Activated naive CD4-positive, alpha-beta T cell (primary cell): ENCODE data around the gene TMEM185A.
"Not testable (repeated sequence)": the region's sequence is repeated elsewhere in the genome, so short reads cannot be mapped to it uniquely, and the experiment has no call there.

ENCODE experiments used
- DNase-seq, 4 experiments: peaks; one replicate each; lab custom pipeline; 2025; lab: John Stamatoyannopoulos, UW

TMEM185A gene

DNA sequence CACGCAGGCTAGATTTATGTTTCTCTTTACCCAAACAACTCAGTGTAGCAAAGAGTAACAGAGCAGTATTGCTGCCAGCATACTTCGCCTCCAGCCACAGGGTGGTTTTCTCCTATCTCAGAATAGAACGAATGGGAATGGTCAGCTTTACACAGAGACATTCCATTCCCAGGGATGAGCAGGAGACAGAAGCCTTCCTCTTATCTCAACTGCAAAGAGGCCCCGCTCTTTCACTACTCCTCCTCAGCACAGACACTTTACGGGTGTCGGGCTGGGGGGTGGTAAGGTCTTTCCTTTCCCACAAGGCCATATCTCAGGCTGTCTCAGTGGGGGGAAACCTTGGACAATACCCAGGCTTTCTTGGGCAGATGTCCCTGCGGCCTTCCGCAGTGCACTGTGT is 4.8 kb downstream of the TMEM185A start:
- not testable (repeated sequence) for DNase-seq

- DNase-seq, result not testable (repeated sequence)
These were observed 11.9 kb downstream of the TMEM185A start for GRCh38 chrX:149619662-149620061.

DNA sequence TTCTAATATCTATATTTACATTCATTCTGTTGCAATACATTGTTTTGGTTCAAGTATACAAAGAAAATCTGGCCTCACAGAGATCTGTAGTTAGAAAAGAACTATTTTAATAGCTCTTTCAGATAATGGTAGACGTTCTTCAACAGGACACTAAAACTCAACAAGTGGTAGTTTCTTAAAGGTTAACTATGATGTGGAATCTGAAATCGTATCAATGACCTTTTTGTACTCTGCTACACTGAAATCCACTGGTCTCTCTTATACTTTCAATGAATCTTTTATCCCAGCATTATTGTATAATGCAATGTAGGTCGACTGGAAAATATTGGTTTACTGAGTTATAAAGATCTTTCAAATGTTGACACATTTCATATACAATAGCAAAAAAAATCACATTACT is 12.7 kb downstream of the TMEM185A start:
- DNase-seq, result no peak

- no peak for DNase-seq
These were observed 19.9 kb downstream of the TMEM185A start for GRCh38 chrX:149611623-149612175.

DNA sequence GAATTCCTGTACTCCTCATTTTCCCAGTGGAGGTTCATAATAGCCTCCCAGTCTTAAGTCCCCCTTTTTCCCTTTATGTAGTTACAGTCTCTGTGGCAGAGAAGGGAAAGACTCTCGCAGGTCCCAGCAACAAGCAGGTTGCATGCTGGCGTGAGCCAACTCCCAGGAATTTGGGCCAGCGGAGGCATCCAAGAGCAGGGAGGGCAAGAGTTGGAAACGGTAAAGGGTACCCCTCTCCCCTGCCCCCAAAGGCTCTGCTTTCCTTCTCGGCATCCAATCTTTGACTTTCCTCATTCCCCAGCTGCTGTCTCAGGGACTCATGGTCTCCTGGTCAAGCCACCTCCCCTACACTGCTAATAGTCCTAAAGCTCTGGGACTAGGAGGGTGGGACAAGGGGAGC is 21.1 kb downstream of the TMEM185A start:
- no peak for DNase-seq

DNA sequence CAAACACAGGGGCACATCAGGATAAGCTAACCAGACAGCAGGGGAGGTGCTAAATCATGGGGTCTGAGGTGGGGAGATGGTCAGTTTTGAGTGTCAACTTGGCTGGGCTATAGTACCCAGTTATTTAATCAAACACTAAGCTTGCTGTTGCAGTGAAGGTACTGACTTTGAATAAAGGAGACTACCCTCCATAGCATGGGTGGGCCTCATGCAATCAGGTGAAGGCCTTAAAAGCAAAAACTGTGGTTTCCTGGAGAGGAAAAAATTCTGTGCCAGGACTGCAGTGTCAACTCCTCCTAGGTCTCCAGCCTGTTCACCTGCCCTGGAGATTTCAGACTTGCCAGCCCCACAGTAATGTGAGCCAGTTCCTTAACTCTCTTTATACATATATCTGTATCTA is 23.9 kb downstream of the TMEM185A start:
- DNase-seq, result no peak

DNA sequence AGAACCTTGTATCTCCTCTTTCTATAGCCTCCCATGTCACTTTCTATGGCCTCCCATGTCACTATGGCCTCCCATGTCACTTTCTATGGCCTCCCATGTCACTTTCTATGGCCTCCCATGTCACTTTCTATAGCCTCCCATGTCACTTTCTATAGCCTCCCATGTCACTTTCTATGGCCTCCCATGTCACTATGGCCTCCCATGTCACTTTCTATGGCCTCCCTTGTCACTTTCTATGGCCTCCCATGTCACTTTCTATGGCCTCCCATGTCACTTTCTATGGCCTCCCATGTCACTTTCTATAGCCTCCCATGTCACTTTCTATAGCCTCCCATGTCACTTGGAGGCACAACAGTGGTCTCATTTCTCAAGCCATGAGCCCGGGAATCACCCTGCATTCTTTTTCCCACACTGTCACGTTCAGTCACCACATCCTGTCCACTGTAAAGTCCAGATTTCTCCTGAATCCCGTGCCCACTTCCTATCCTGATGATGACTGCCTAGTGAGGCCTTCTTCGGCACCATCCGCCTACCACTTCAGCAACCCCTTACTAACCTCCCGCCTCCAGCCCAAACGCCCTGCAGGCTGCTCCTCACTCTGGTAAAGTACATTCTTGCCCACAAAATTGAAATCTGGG is 26.2 kb downstream of the TMEM185A start:
- not testable (repeated sequence) for DNase-seq

GRCh38 chrX:149598603-149599002 is 33.0 kb downstream of the TMEM185A start:
- DNase-seq, result not testable (repeated sequence)

DNA sequence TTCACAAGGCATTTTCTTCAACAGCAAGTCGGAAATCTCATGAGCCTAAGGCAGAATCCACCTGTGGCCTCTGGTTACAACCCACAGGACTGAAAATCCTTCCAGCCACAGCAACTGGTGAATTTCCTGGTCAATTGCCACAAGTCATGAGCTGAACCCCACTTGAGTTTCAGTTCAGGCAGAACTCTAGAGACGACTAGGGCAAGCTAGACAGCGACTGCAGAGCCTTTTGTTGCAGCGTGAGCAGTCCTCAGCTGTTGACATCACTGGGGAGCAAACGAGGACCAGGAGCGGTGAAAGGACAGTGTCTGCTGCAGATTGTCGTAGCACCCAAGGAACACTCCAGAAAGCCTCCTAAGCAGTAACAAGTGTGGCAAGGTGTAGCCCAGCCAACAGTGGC is 35.6 kb downstream of the TMEM185A start:
- not testable (repeated sequence) for DNase-seq

DNA sequence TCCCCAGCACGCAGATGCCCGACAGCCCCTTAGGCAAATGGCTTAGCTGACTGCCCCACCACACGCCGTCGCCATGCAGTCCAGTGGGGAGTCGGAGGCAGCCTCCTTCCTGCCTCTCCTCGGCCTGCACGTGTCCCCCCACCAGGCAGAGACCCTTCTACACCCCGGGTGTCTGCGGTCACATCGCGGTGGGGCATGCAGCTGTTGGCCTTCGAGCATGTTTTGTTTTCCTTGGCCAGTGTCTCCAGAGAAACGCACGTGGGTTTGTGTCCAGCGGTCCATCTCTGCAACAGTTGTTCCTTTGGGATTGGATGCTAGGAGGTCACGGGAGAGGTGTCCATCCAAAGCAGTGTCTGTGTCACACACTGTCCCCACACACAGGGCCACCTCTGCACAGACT is 36.4 kb downstream of the TMEM185A start, which contains the start of gene HSFX2:
HSFX2 (minus strand) TSS at position 101 of the 400 bp plus-strand sequence. CDS start 614 bp downstream, outside the sequence.
- DNase-seq, result not testable (repeated sequence)

- not testable (repeated sequence) for DNase-seq
These were observed 40.6 kb downstream of the TMEM185A start for GRCh38 chrX:149590993-149591392.

DNA sequence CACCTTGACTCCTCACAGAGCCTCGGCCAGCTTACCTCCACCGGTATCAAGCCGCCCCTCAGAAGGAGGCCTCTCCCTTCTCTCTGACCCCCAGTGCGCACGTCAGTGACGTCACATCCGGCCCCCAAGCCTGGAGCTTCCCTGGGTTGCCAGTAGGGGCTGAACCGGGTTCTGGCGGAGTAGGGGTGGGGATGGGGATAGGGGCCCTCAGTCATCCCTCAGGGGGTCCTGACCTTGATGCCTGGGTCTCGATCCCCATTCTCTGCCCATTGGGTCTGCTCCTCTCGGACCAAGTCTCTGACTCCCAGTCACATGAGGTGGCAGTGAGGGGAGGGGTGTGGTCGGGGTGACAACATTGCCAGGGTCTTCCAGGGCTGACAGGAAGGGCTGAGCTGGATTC is 44.2 kb downstream of the TMEM185A start, which contains the start of gene MAGEA9B:
MAGEA9B (minus strand) TSS at position 101 of the 400 bp plus-strand sequence. CDS start 4,280 bp downstream, outside the sequence.
- not testable (repeated sequence) for DNase-seq

DNA sequence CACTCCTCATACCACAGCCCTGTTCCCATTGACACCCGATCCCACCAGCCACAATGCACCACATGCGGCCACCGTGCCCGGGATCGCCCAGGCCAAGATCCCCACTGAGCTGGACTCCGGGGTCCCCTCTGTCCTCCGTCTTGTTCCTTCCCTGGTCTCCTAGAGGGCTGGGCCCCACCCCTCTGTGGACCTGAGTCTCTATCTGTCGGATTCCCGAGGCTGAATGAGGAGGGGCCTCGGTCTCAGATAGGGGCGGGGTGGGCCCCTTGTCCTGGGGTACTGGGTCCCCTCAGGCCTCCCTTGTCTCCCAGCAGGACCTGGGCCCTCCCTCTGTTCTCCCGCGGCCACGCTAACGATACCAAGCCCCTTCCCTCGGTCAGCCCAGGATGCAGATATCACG is 46.0 kb downstream of the TMEM185A start:
- not testable (repeated sequence) for DNase-seq

DNA sequence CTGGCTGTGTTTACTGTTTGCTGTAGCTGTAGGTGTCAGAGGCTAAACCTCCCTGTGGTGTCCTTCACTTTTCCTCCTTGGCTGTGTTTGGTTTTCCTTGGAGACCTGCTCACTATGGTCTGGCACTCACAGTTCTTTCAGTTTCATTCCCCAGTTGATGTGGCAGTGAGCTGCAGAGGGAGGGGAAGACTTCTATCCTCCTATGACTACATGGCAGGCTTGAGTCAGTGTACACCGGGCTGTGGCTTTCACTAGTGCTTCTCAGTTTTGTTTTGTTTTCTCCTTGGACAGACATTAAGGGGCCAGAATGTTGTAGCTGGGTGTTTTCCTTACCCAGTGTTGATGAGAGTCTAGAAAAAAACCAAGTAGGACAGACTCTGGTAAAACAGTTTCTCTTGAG is 58.1 kb downstream of the TMEM185A start:
- not testable (repeated sequence) for DNase-seq

- no peak for DNase-seq
These were observed 58.8 kb downstream of the TMEM185A start for GRCh38 chrX:149572743-149573142.

DNA sequence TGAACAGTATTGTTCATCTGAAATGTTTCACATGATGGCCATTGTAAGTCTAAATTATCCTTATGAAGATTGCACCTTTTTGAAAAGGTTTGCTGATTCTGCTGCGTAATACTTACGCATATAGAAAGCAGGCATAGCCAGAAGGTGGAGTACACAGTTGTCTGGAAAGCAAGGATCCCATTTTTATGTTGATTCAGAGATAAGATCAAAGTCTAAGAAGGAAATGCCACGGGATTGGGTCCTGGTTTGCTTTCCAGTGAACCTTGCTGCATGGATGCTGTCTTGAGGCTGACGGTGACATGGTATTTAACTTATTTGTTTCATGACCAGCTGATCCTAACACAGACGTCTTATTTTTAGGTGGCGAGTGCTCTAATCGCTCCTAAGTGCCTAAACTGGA is 59.8 kb downstream of the TMEM185A start:
- no peak for DNase-seq

DNA sequence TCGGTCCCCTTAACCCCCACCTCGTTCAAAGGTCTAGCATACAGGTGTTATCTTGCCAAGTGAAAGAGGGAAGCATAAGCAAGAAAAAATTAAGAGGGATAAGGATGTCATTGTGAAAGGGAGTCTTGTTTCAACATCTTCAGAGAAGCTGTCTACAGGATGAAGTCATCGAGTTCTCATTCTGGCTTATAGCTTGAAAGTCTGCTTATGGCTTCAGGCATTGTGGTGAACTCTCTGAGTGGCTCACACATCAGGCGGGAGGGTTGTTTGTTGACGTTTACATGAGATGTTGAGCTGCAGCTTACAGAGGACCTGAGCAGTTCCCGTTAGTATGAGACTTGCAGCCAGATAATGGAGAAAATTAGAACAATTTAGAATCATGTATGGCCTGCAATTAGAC is 60.9 kb downstream of the TMEM185A start:
- no peak for DNase-seq

GRCh38 chrX:149569770-149570169 is 61.8 kb downstream of the TMEM185A start:
- no peak for DNase-seq

GRCh38 chrX:149568701-149569296 is 62.8 kb downstream of the TMEM185A start:
- no peak for DNase-seq

GRCh38 chrX:149567621-149568417 is 63.8 kb downstream of the TMEM185A start:
- DNase-seq, result no peak

DNA sequence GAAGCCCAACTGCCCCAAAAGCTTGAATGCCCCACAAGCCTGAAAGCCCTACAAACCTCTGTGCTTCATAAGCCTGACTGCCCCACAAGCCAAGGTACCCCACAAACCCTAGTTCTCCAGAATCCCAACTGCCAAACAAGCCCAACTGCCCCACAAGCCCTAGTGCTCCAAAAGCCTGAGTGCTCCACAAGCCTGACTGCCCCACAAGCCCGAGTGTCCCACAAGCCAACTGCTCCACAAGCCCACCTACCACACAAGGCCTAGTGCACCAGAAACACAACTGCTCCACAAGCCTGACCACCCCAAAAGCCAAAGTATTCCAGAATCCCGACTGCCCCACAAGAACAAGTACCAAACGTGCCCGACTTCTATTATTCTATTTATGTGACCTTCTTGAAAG is 68.2 kb downstream of the TMEM185A start:
- no peak for DNase-seq

- DNase-seq, result not testable (repeated sequence)
These were observed 76.3 kb downstream of the TMEM185A start for GRCh38 chrX:149555251-149555650.

GRCh38 chrX:149551939-149552248 is 79.7 kb downstream of the TMEM185A start:
- DNase-seq, result not testable (repeated sequence)
